Tibial nerve (tissue), 4 donors: ENCODE measurements around the gene YBEY. TPM values are rescaled to one million over a fixed set of nuclear protein-coding genes. Genes with fewer than 3 reads are reported as not detected.

Source experiments
- DNase-seq, 2 donors: peaks; one replicate each; pipeline ENCODE4 v3.0.0-alpha.2; 2019; ENCODE audit warnings: low spot score in 2 of 2
- H3K27ac ChIP-seq, 4 donors: fragments of 200-600 bp; sonication (generic) in 3 of 4; one replicate each; pipeline ENCODE4 v1.5.1; 2017 to 2019; ENCODE audit warnings: mild to moderate bottlenecking in 1 of 4
- H3K27me3 ChIP-seq, 2 donors: fragments of 200-600 bp; sonication (generic) in 1 of 2; one replicate each; pipeline versions ENCODE4 v1.5.1 to v1.6.0; 2017 to 2019
- H3K36me3 ChIP-seq, 3 donors: fragments of 200-600 bp; sonication (generic); one replicate each; pipeline ENCODE4 v1.5.1; 2018 to 2019
- H3K4me1 ChIP-seq, 4 donors: fragments of 200-600 bp; sonication (generic) in 3 of 4; one replicate each; pipeline ENCODE4 v1.5.1; 2017 to 2019
- H3K4me3 ChIP-seq, 4 donors: fragments of 200-600 bp; sonication (generic) in 3 of 4; one replicate each; pipeline ENCODE4 v1.5.1; 2017 to 2019; ENCODE audit warnings: mild to moderate bottlenecking in 1 of 4, moderate library complexity in 1 of 4
- H3K9me3 ChIP-seq, 4 donors: fragments of 200-600 bp; sonication (generic) in 3 of 4; one replicate each; pipeline ENCODE4 v1.5.1; 2017 to 2019
- CTCF ChIP-seq, 5 experiments: fragments of 200-600 bp in 3 of 5; fragments of 450-650 bp in 2 of 5; sonication (generic) in 3 of 5; IDR thresholded peaks; one replicate each; pipeline ENCODE4 v1.5.1; 2016 to 2019; ENCODE audit warnings: antibody characterized with exemption in 5 of 5, mild to moderate bottlenecking in 3 of 5, moderate library complexity in 2 of 5
- EP300 ChIP-seq, 2 donors: sonication (generic); formaldehyde crosslinking; IDR thresholded peaks; one replicate each; pipeline ENCODE4 v1.6.1; 2017; ENCODE audit warnings: antibody characterized with exemption in 2 of 2, mild to moderate bottlenecking in 1 of 2
- POLR2A ChIP-seq, 2 donors: fragments of 450-650 bp; IDR thresholded peaks; one replicate each; pipeline ENCODE4 v1.6.1; 2017; ENCODE audit warnings: antibody characterized with exemption in 2 of 2, mild to moderate bottlenecking in 2 of 2, moderate library complexity in 2 of 2
- WGBS, 2 donors: methylation state at CpG; one replicate each; pipeline ENCODE4 v1.1.5; 2018; 5-methylcytosine and 5-hydroxymethylcytosine counted together
- total RNA-seq, 4 donors: library from RNA; depleted of rRNA; stranded (reverse); fragments of >200 nt; gene quantifications; one replicate each; pipeline ENCODE4 v1.1.0, GENCODE V29; 2016

Gene YBEY
- total RNA-seq, 4 donors from 2014 or later, result 6.7 to 20.1 (median 15.5) TPM

DNA sequence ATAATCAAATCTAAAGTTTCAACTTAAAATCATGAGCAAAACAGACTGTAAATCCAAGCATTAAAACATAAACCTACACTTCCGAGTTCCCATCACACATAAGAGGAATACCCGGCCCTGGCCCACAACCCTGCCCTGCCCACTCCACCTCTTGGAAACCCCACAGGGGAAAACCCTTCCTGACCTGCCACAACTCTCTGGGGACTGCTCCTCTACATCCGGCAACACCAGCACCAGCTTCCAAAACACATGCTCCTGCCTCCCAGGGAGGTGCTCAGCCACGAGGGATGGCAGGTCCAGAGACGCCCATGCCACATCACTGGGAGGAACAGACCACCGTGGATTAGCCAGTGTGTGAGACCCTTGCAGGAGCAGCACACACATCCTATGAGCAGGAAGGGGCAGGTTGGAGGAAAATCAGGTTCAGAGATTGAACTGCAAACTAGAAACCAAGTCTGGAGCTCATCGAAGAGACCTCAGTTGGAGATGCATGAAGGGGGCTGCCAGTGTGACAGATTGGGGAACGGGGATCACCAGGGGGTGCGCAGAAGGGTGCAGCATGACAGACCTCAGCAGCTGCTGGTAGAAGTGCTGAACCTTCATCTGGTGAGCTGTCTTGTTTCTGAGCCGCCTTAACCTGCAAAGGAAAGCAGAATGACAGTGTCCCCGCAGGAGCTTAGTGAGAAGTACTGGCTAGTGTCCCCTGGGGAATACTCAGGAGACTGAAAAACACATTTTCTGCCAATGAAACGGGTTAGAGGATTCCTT, 31.8 kb upstream of the YBEY start:
- Histone ChIP-seq H3K4me1 (no peaks in the 10 kb centered on the region), H3K27ac (no peak overlapping the region), H3K4me3 (no peak overlapping the region), H3K36me3 (peaks cover 4 to 100% (median 41%) of the 10 kb centered on the region in 3 donors), H3K27me3 (no peaks in the 10 kb centered on the region), H3K9me3 (no peaks in the 10 kb centered on the region)
- DNase-seq, result no peak
- TF ChIP-seq CTCF (IDR thresholded peaks at IDR 0.05) (no peak), EP300 (IDR thresholded peaks at IDR 0.05) (no peak), POLR2A (IDR thresholded peaks at IDR 0.05) (no peak)
- WGBS, 2 donors, result 80 to 85% methylated on average over 12 of the region's 12 CpGs

DNA sequence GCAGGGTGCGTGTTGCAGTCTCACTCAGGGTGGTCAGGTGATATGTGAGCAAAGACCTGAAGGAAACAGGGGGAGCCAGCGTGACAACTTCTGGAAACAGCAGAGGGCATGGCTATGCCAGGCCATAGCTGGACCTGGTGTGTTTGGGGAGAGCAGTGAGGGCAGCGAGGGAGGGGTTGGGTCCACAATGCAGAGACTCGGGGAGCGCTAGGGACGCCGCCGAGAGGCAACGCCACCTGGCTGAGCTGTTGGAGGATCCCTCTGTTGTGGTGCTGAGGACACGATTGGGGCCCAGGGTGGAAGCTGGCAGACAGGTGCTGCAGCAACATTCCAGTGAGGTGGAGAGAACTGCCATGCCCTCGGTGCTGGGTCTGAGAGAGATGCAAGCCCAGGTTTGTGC, 31.0 kb upstream of the YBEY start:
- no peaks in the 10 kb centered on the region for H3K27me3 ChIP-seq
- 89 to 92% methylated on average over 11 of the region's 11 CpGs for WGBS, 2 donors
- DNase-seq, result no peak
- peaks cover 4 to 100% (median 40%) of the 10 kb centered on the region in 3 donors for H3K36me3 ChIP-seq
- H3K9me3 ChIP-seq, result no peaks in the 10 kb centered on the region
- TF ChIP-seq CTCF (IDR thresholded peaks at IDR 0.05), result no peak
- TF ChIP-seq POLR2A (IDR thresholded peaks at IDR 0.05), result no peak
- TF ChIP-seq EP300 (IDR thresholded peaks at IDR 0.05), result no peak
- H3K4me3 ChIP-seq, result no peak overlapping the region
- no peaks in the 10 kb centered on the region for H3K4me1 ChIP-seq
- H3K27ac ChIP-seq, result no peak overlapping the region

GRCh38 chr21:46255758-46256337, 30.3 kb upstream of the YBEY start:
- Histone ChIP-seq H3K27ac (no peak overlapping the region), H3K36me3 (peaks cover 4 to 100% (median 43%) of the 10 kb centered on the region in 3 donors), H3K4me1 (no peaks in the 10 kb centered on the region), H3K4me3 (no peak overlapping the region), H3K9me3 (no peaks in the 10 kb centered on the region), H3K27me3 (no peaks in the 10 kb centered on the region)
- DNase-seq, result no peak
- TF ChIP-seq CTCF (IDR thresholded peaks at IDR 0.05) (no peak), EP300 (IDR thresholded peaks at IDR 0.05) (no peak), POLR2A (IDR thresholded peaks at IDR 0.05) (no peak)
- 82 to 88% methylated on average over 6 of the region's 6 CpGs for WGBS, 2 donors

DNA sequence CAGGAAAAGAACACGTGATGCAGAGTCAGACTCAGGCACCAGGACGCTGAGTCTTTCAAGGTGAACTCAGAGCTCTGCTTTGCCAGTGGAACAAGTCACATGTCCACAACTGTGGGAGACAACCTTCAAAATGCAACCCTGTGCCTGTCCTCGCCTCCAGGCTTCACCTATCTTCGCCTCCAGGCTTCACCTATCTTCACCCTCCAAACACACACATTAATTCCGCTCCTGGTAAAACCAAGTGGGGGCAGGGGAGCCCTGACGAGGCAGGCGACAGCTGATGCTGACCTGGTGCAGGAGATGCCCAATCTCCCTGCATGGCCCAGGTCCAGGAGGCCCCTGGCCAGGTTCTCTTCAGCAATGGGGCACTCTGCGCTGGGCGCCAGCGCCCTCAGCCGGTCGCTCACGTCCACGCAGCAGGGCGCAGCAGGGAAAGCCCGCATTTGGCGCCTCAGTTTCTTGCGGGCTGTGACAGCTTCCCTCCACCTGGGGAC, 29.6 kb upstream of the YBEY start:
- H3K27me3 ChIP-seq, result no peaks in the 10 kb centered on the region
- TF ChIP-seq POLR2A (IDR thresholded peaks at IDR 0.05) (no peak), CTCF (IDR thresholded peaks at IDR 0.05) (no peak)
- no peak overlapping the region for H3K27ac ChIP-seq
- WGBS, 2 donors, result 93 to 95% methylated on average over 18 of the region's 18 CpGs
- no peaks in the 10 kb centered on the region for H3K4me1 ChIP-seq
- DNase-seq, result no peak
- no peak overlapping the region for H3K4me3 ChIP-seq
- H3K9me3 ChIP-seq, result no peaks in the 10 kb centered on the region
- peaks cover 4 to 100% (median 49%) of the 10 kb centered on the region in 3 donors for H3K36me3 ChIP-seq

DNA sequence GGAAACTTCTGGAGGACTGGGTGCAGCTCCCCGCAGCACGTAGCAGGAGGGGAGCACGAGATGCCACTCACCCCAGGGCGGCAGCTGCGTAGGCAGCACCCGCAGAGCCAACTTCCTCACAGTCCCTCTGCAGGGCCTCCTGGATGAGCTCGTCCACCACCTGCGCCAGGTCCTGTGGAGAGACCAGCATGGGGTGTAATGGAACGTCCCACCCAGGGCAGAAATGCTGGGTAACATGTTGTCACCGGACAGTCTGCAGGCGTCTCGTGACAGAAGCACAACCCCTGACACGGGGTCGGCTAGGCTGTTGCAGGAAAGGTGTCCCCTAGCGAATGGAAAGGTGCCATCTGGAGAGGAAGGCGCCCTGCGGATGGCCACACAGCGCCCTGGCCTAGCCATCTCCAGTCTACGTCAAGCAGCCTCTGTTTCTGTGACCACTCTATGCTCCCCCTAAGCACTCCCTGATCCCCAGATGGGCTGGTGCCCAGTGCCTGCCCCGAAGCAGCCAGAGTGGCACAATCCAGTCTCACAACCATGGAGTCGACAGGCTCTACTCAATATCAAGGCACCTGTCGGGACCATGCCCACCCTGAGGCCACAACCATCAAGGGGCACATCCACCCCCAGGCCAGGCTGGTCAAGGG, 22.0 kb upstream of the YBEY start:
- DNase-seq, result no peak
- 91 to 96% methylated on average over 21 of the region's 22 CpGs for WGBS, 2 donors

More for the DNA sequence above, 22.0 kb upstream of the YBEY start:
- Histone ChIP-seq H3K27ac (no peak overlapping the region), H3K36me3 (peaks cover 0 to 95% (median 55%) of the 10 kb centered on the region in 3 donors), H3K4me1 (no peaks in the 10 kb centered on the region), H3K9me3 (no peaks in the 10 kb centered on the region), H3K27me3 (no peaks in the 10 kb centered on the region), H3K4me3 (no peak overlapping the region)
- TF ChIP-seq EP300 (IDR thresholded peaks at IDR 0.05) (no peak), CTCF (IDR thresholded peaks at IDR 0.05) (no peak), POLR2A (IDR thresholded peaks at IDR 0.05) (no peak)
